ENCODE data around the gene FUBP1. TPM values are rescaled to one million over a fixed set of nuclear protein-coding genes. Genes with fewer than 3 reads are reported as not detected.

FUBP1 gene
- total RNA-seq, 1 donor from 2014 or later, result 318 TPM

DNA sequence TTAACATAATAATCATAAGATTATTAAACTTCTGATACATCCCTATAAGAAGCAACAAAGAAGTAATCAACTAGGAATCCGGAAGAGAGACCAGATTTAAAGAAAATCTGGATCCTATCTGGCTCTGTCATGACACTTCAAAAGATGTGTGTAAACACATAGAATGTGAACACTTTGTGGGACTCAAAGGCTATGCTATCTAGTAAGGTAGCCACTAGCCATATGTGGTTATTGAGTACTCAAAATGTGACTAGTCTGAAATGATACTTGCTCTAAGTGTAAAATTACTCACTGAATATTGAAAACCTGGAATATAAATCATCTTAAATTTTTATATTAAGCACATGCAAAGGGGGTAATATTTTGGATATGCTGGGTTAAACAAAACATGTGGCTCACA, 8.7 kb downstream of the FUBP1 start:
- peaks cover 26% of the 10 kb centered on the region for H3K36me3 Mint-ChIP-seq (ENCODE audit: low read depth)
- TF ChIP-seq, protein P1, sequence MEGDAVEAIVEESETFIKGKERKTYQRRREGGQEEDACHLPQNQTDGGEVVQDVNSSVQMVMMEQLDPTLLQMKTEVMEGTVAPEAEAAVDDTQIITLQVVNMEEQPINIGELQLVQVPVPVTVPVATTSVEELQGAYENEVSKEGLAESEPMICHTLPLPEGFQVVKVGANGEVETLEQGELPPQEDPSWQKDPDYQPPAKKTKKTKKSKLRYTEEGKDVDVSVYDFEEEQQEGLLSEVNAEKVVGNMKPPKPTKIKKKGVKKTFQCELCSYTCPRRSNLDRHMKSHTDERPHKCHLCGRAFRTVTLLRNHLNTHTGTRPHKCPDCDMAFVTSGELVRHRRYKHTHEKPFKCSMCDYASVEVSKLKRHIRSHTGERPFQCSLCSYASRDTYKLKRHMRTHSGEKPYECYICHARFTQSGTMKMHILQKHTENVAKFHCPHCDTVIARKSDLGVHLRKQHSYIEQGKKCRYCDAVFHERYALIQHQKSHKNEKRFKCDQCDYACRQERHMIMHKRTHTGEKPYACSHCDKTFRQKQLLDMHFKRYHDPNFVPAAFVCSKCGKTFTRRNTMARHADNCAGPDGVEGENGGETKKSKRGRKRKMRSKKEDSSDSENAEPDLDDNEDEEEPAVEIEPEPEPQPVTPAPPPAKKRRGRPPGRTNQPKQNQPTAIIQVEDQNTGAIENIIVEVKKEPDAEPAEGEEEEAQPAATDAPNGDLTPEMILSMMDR (conservative IDR thresholded peaks at IDR 0.05), result no peak
- no peak overlapping the region for H3K4me3 Mint-ChIP-seq
- H3K27ac Mint-ChIP-seq (ENCODE audit: unreplicated experiment), result no peak overlapping the region
- no peaks in the 10 kb centered on the region for H3K9me3 Mint-ChIP-seq
- DNase-seq (ENCODE audit: low read depth, low spot score), result no peak
- H3K27me3 Mint-ChIP-seq (ENCODE audit: low read depth), result no peaks in the 10 kb centered on the region
- H3K4me1 Mint-ChIP-seq, result peaks cover 18% of the 10 kb centered on the region

DNA sequence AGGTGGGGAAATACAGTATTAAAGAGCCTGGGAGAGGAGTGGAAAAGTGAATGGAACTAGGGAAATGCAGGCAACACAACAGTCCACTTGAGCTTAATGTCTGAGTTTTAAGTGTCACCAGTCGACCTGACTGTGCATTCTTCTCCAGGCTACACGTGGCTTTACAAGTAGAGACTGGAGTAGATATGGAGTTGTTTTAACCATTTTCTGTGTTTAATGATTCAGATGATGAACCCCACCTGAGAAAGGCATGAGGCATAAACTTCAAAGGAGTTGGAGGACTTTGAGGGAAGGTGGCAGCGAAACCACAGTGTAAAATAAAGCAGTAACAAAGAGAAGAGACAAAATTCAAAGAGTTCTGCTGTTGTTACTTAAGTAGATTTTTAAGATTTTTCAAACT, 12.6 kb downstream of the FUBP1 start:
- Mint-ChIP-seq H3K27me3 (ENCODE audit: low read depth) (no peaks in the 10 kb centered on the region), H3K4me1 (peaks cover 2% of the 10 kb centered on the region), H3K27ac (ENCODE audit: unreplicated experiment) (no peak overlapping the region), H3K9me3 (no peaks in the 10 kb centered on the region), H3K4me3 (no peak overlapping the region), H3K36me3 (ENCODE audit: low read depth) (peaks cover 37% of the 10 kb centered on the region)
- TF ChIP-seq, protein P1 (conservative IDR thresholded peaks at IDR 0.05), result no peak
- no peak for DNase-seq (ENCODE audit: low read depth, low spot score)

DNA sequence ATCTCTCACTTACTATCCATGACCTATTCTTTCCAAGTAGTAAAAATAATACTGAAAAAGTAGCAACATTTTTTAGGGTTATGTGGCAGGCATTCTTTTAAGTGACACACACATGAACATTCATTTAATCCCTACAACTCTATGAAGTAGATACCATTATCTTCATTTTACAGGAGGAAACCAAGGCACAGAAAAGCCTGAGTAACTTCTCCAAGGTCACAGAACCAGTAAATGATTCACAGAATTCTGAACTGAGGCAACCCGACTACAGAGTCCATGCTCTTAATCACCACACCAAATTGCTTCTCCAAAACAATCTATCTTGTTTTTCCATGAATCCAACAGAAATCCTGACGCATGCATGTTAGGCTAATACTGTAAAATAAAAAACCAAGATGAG, 17.5 kb downstream of the FUBP1 start:
- no peak for DNase-seq (ENCODE audit: low read depth, low spot score)
- H3K9me3 Mint-ChIP-seq, result no peaks in the 10 kb centered on the region
- no peaks in the 10 kb centered on the region for H3K4me1 Mint-ChIP-seq
- H3K4me3 Mint-ChIP-seq, result no peak overlapping the region
- TF ChIP-seq, protein P1 (conservative IDR thresholded peaks at IDR 0.05), result no peak
- no peaks in the 10 kb centered on the region for H3K27me3 Mint-ChIP-seq (ENCODE audit: low read depth)
- no peak overlapping the region for H3K27ac Mint-ChIP-seq (ENCODE audit: unreplicated experiment)
- peaks cover 36% of the 10 kb centered on the region for H3K36me3 Mint-ChIP-seq (ENCODE audit: low read depth)

DNA sequence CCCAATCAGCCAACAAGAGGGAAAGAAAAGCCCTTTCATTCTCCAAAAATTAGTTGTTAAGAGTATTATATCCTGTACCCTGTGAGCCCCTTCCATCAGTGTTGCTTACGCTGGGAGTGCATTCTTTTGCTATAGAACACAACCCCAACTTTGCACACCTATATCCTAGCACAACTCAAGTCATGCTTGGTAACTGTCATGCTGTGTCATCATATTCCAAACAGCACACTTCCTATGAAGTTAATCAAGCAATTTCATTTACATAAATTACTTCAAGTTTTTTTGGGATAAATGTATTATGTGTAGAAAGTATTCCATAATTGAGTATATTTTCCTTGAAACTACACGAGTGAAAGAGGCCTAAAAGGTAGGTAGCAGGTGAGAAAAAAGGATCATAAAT, 20.0 kb downstream of the FUBP1 start:
- TF ChIP-seq, protein P1 (conservative IDR thresholded peaks at IDR 0.05), result no peak
- peaks cover 35% of the 10 kb centered on the region for H3K36me3 Mint-ChIP-seq (ENCODE audit: low read depth)
- no peaks in the 10 kb centered on the region for H3K9me3 Mint-ChIP-seq

DNA sequence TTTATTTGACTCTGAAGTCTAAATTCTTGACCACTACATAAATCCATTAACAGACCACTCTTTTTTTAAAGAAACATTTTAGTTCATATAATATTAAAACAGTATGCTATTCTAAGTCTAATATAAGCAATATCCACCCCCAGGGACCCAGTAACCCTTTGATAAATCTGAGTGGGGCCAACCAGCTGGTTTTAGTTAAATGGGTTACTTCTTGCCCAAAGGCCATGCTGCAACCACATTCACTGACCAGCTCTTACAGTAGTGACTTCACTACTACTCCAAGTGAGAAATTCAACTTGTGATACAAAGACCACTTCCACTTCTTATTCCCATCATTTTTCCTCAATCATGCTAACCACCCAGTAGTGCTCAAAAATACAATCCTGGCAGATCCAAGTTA, 20.5 kb downstream of the FUBP1 start:
- H3K9me3 Mint-ChIP-seq, result no peaks in the 10 kb centered on the region
- no peak overlapping the region for H3K27ac Mint-ChIP-seq (ENCODE audit: unreplicated experiment)
- H3K27me3 Mint-ChIP-seq (ENCODE audit: low read depth), result no peaks in the 10 kb centered on the region

More for the DNA sequence above, 20.0 kb downstream of the FUBP1 start:
- Mint-ChIP-seq H3K27me3 (ENCODE audit: low read depth) (no peaks in the 10 kb centered on the region), H3K4me3 (no peak overlapping the region), H3K27ac (ENCODE audit: unreplicated experiment) (no peak overlapping the region), H3K4me1 (no peaks in the 10 kb centered on the region)
- no peak for DNase-seq (ENCODE audit: low read depth, low spot score)

More for the DNA sequence above, 20.5 kb downstream of the FUBP1 start:
- DNase-seq (ENCODE audit: low read depth, low spot score), result no peak
- Mint-ChIP-seq H3K4me3 (no peak overlapping the region), H3K36me3 (ENCODE audit: low read depth) (peaks cover 30% of the 10 kb centered on the region), H3K4me1 (no peaks in the 10 kb centered on the region)
- TF ChIP-seq, protein P1 (conservative IDR thresholded peaks at IDR 0.05), result no peak

All from neural crest cell (in vitro differentiated cells).